GM12873 (cell line): Measurements from ENCODE around the gene CREM.

Experiments
- CTCF ChIP-seq: IDR thresholded peaks from 2 replicates; pipeline ENCODE4 v1.5.1; 2012; ENCODE audit warnings: low read depth, mild to moderate bottlenecking, moderate library complexity, low read length, control low read depth; ENCODE audit not compliant: insufficient read depth; ENCODE audit errors: missing control alignments

CREM gene

GRCh38 chr10:35203745-35204144 lies 77.1 kb downstream of the CREM start:
- TF ChIP-seq CTCF, result no peak

GRCh38 chr10:35204650-35205319 lies 78.1 kb downstream of the CREM start:
- no peak for TF ChIP-seq CTCF

- TF ChIP-seq CTCF, result no peak
Measured at GRCh38 chr10:35206274-35206673, 79.6 kb downstream of the CREM start.

- TF ChIP-seq CTCF, result no peak
Measured at GRCh38 chr10:35208536-35208935, 81.9 kb downstream of the CREM start.

GRCh38 chr10:35208949-35209613 lies 82.4 kb downstream of the CREM start:
- TF ChIP-seq CTCF, result no peak

- TF ChIP-seq CTCF, result no peak
Measured at GRCh38 chr10:35210961-35211360, 84.3 kb downstream of the CREM start.

- no peak for TF ChIP-seq CTCF
Measured at GRCh38 chr10:35211390-35211789, 84.7 kb downstream of the CREM start.
